ENCODE measurements around the gene SNRNP200. TPM values are rescaled to one million over a fixed set of nuclear protein-coding genes. Genes with fewer than 3 reads are reported as not detected.

Gene SNRNP200
- total and polyA plus RNA-seq, 2 donors (not counting 1 experiment from before 2014, with no cell fraction given) = 211 to 216 TPM

GRCh38 chr2:96245609-96246390 is 59.5 kb downstream of the SNRNP200 start:
- peaks cover 0 to 12% of the 10 kb centered on the region in 2 experiments for H3K36me3 ChIP-seq (replicated peaks in 1 of 2; ENCODE audit: control extremely low read depth in 1 of 2, control insufficient read depth in 1 of 2, extremely low read depth in 1 of 2, insufficient read depth in 2 of 2, low read length in 1 of 2)
- peaks cover 46% of the 10 kb centered on the region for H3K4me1 Mint-ChIP-seq
- H3K4me3 Mint-ChIP-seq = peak overlapping the region; percentile 55
- no peak overlapping the region for H2AFZ ChIP-seq (ENCODE audit: insufficient read depth, low read depth, low read length, poor library complexity, severe bottlenecking)
- intact Hi-C loops (cut with micrococcal nuclease) = no loop called here
- no peaks in the 10 kb centered on the region for H3K27me3 ChIP-seq (replicated peaks in 1 of 4; ENCODE audit: control extremely low read depth in 1 of 4, control insufficient read depth in 3 of 4, insufficient read depth in 4 of 4, low read length in 3 of 4)
- H3K9me3 Mint-ChIP-seq (ENCODE audit: insufficient read depth) = no peaks in the 10 kb centered on the region
- H3K4me2 ChIP-seq (replicated peaks; ENCODE audit: low read depth, low read length, poor library complexity, severe bottlenecking) = peak overlapping the region; percentile 6
- H3K4me1 ChIP-seq (ENCODE audit: control insufficient read depth in 2 of 2, insufficient read depth in 2 of 2, low read length in 2 of 2) = peaks cover 34 to 49% of the 10 kb centered on the region in 2 donors
- peaks cover 4% of the 10 kb centered on the region for H3K79me2 ChIP-seq (ENCODE audit: control insufficient read depth, insufficient read depth, low read length)
- 80% methylated on average over 7 of the region's 8 CpGs for WGBS (ENCODE audit: insufficient coverage)
- H3K27me3 Mint-ChIP-seq = no peaks in the 10 kb centered on the region
- CTCF ChIA-PET = interaction anchor here (1.3 to 1.4 kb wide), 2 partner anchors 12 to 71 kb away, joined by 3 to 6 read pairs; no protein-coding TSS in a partner anchor
- ATAC-seq (ENCODE audit: low read depth) = peak; percentile 52
- DNase-seq = peak; percentile 53
- peak overlapping the region; percentile 84 for H3K27ac Mint-ChIP-seq
- peaks cover 0 to 12% (median 3%) of the 10 kb centered on the region in 3 donors for H3K9me3 ChIP-seq (ENCODE audit: control extremely low read depth in 1 of 3, control insufficient read depth in 2 of 3, insufficient read depth in 1 of 3, low read length in 2 of 3)
- no peak for TF ChIP-seq CTCF (IDR thresholded peaks at IDR 0.05)
- TF ChIP-seq EZH2 (IDR thresholded peaks at IDR 0.05; ENCODE audit: borderline replicate concordance, insufficient read depth, low read depth, low read length, poor library complexity, severe bottlenecking) = no peak
- H3K4me3 ChIP-seq (ENCODE audit: control extremely low read depth in 1 of 5, extremely low read depth in 1 of 5, insufficient read depth in 1 of 5, low read depth in 2 of 5, low read length in 4 of 5) = no peak overlapping the region
- POLR2A ChIA-PET = interaction anchor here (0.8 to 1.0 kb wide), 2 partner anchors 18 to 38 kb away, joined by 4 to 12 read pairs; partner anchors contain the start of gene STARD7
- no peaks in the 10 kb centered on the region for H4K20me1 ChIP-seq (ENCODE audit: control insufficient read depth, insufficient read depth, low read length, poor library complexity, severe bottlenecking)
- peak overlapping the region in 1 of 2 donors; percentile 37 for H3K27ac ChIP-seq (ENCODE audit: low read length in 2 of 2)
- H3K9ac ChIP-seq (ENCODE audit: low read length) = no peak overlapping the region

GRCh38 chr2:96243843-96244242 is 61.5 kb downstream of the SNRNP200 start:
- Mint-ChIP-seq H3K9me3 (ENCODE audit: insufficient read depth) (no peaks in the 10 kb centered on the region), H3K4me1 (peaks cover 48% of the 10 kb centered on the region), H3K27me3 (no peaks in the 10 kb centered on the region), H3K4me3 (no peak overlapping the region), H3K27ac (no peak overlapping the region)
- H3K4me1 ChIP-seq (ENCODE audit: control insufficient read depth in 2 of 2, insufficient read depth in 2 of 2, low read length in 2 of 2) = peaks cover 34 to 51% of the 10 kb centered on the region in 2 donors
- WGBS (ENCODE audit: insufficient coverage) = 100% methylated on average over 4 of the region's 5 CpGs
- intact Hi-C loops (cut with micrococcal nuclease) = loop anchor here (2.0 kb wide), 1 partner anchor 21 kb away; the partner anchor contains the start of gene TMEM127
- ChIA-PET POLR2A (no interaction called here), CTCF (interaction anchor here (0.7 to 1.1 kb wide), 2 partner anchors 10 to 21 kb away, joined by 3 to 4 read pairs; no protein-coding TSS in a partner anchor)
- peaks cover 0 to 3% of the 10 kb centered on the region in 2 experiments for H3K36me3 ChIP-seq (replicated peaks in 1 of 2; ENCODE audit: control extremely low read depth in 1 of 2, control insufficient read depth in 1 of 2, extremely low read depth in 1 of 2, insufficient read depth in 2 of 2, low read length in 1 of 2)
- H3K79me2 ChIP-seq (ENCODE audit: control insufficient read depth, insufficient read depth, low read length) = peaks cover 4% of the 10 kb centered on the region
- ATAC-seq (ENCODE audit: low read depth) (no peak), DNase-seq (no peak)
- H2AFZ ChIP-seq (ENCODE audit: insufficient read depth, low read depth, low read length, poor library complexity, severe bottlenecking) = no peak overlapping the region
- no peaks in the 10 kb centered on the region for H4K20me1 ChIP-seq (ENCODE audit: control insufficient read depth, insufficient read depth, low read length, poor library complexity, severe bottlenecking)
- H3K27me3 ChIP-seq (replicated peaks in 1 of 4; ENCODE audit: control extremely low read depth in 1 of 4, control insufficient read depth in 3 of 4, insufficient read depth in 4 of 4, low read length in 3 of 4) = no peaks in the 10 kb centered on the region
- peaks cover 0 to 12% (median 3%) of the 10 kb centered on the region in 3 donors for H3K9me3 ChIP-seq (ENCODE audit: control extremely low read depth in 1 of 3, control insufficient read depth in 2 of 3, insufficient read depth in 1 of 3, low read length in 2 of 3)
- H3K4me3 ChIP-seq (ENCODE audit: control extremely low read depth in 1 of 5, extremely low read depth in 1 of 5, insufficient read depth in 1 of 5, low read depth in 2 of 5, low read length in 4 of 5) = no peak overlapping the region
- H3K4me2 ChIP-seq (replicated peaks; ENCODE audit: low read depth, low read length, poor library complexity, severe bottlenecking) = no peak overlapping the region
- H3K27ac ChIP-seq (ENCODE audit: low read length in 2 of 2) = no peak overlapping the region
- TF ChIP-seq EZH2 (IDR thresholded peaks at IDR 0.05; ENCODE audit: borderline replicate concordance, insufficient read depth, low read depth, low read length, poor library complexity, severe bottlenecking) = no peak
- H3K9ac ChIP-seq (ENCODE audit: low read length) = no peak overlapping the region
